Ishikawa (cell line): ENCODE data around the gene FHOD1.
A peak's percentile ranks its signal among the peaks of the same experiment; 100 is the strongest.

Source experiments
- CEBPB ChIP-seq: IDR thresholded peaks from 2 replicates; pipeline ENCODE4 v1.6.1; 2012
- CREB1 ChIP-seq: IDR thresholded peaks from 2 replicates; pipeline ENCODE4 v1.6.1; 2012; ENCODE audit warnings: low read depth
- EGR1 ChIP-seq: IDR thresholded peaks from 2 replicates; pipeline ENCODE4 v1.6.1; 2012
- EP300 ChIP-seq: IDR thresholded peaks from 2 replicates; pipeline ENCODE4 v1.6.1; 2012; ENCODE audit warnings: borderline replicate concordance
- FOXM1 ChIP-seq: IDR thresholded peaks from 2 replicates; pipeline ENCODE4 v1.6.1; 2012; ENCODE audit warnings: low read depth, borderline replicate concordance
- MAX ChIP-seq: IDR thresholded peaks from 2 replicates; pipeline ENCODE4 v1.6.1; 2012
- NFIC ChIP-seq: IDR thresholded peaks from 2 replicates; pipeline ENCODE4 v1.6.1; 2012
- RAD21 ChIP-seq: IDR thresholded peaks from 2 replicates; pipeline ENCODE4 v1.6.1; 2012; ENCODE audit warnings: low read depth
- TAF1 ChIP-seq: IDR thresholded peaks from 2 replicates; pipeline ENCODE4 v1.6.1; 2012; ENCODE audit warnings: low read depth, mild to moderate bottlenecking
- TCF12 ChIP-seq: IDR thresholded peaks from 2 replicates; pipeline ENCODE4 v1.6.1; 2012; ENCODE audit warnings: low read depth
- TEAD4 ChIP-seq: IDR thresholded peaks from 2 replicates; pipeline ENCODE4 v1.6.1; 2012
- YY1 ChIP-seq: IDR thresholded peaks from 2 replicates; pipeline ENCODE4 v1.6.1; 2012; ENCODE audit warnings: low read depth
- ZBTB7A ChIP-seq: IDR thresholded peaks from 2 replicates; pipeline ENCODE4 v1.6.1; 2012; ENCODE audit warnings: low read depth
- TF ChIP-seq, protein P1 (sequence below): IDR thresholded peaks from 2 replicates; pipeline ENCODE4 v1.6.1; 2012
- TF ChIP-seq, protein P2 (sequence below): IDR thresholded peaks from 2 replicates; pipeline ENCODE4 v1.6.1; 2012; ENCODE audit warnings: low read depth, mild to moderate bottlenecking

Gene FHOD1

DNA sequence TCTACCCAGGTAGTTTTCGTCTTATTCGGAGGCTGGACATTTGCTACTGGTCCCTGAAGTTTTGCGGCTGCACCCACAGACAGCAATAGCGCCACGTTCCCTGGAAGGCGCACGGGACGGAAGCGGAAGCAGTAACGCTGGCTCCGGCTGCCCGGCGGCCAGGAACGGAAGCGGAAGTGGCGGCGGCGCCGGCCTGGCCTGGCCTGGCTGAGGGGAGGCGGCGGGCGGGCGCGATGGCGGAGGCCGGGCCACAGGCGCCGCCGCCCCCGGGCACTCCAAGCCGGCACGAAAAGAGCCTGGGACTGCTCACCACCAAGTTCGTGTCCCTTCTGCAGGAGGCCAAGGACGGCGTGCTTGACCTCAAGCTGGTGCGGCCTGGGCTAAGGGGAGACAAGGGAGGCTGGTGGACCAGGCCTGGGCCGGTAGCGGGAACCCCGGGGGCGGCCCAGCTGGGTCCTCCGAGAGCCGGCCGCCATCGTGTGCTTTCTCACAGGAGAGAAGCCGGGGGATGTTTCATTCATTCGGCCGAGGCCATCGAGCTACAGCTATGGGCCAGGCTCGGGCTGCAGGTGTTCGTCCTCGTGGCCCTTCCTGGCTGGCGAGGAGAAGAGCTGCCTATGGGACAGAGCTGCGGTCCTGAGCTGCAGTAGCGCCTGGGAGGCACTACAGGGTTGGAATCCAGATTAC is 55.1 kb downstream of the FHOD1 start, which contains the start of gene E2F4:
E2F4 (plus strand) TSS at position 161 of the 687 bp plus-strand sequence; CDS start at position 234, 73 bp downstream.
- TF ChIP-seq EGR1 (0 out of 2 replicates have a peak, but pooled peaks have one; percentile 9), YY1 (0 out of 2 replicates have a peak, but pooled peaks have one; percentile 55), TCF12 (peak; percentile 36; the same call in 1 of the 2 replicates), CREB1 (no peak), TAF1 (peak; percentile 41; the same call in 1 of the 2 replicates), EP300 (no peak), RAD21 (no peak)
- TF ChIP-seq, protein P1, sequence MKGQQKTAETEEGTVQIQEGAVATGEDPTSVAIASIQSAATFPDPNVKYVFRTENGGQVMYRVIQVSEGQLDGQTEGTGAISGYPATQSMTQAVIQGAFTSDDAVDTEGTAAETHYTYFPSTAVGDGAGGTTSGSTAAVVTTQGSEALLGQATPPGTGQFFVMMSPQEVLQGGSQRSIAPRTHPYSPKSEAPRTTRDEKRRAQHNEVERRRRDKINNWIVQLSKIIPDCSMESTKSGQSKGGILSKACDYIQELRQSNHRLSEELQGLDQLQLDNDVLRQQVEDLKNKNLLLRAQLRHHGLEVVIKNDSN: peak; percentile 50

GRCh38 chr16:67191411-67191994 is 55.8 kb downstream of the FHOD1 start:
- no peak for TF ChIP-seq MAX
- no peak for TF ChIP-seq CEBPB

DNA sequence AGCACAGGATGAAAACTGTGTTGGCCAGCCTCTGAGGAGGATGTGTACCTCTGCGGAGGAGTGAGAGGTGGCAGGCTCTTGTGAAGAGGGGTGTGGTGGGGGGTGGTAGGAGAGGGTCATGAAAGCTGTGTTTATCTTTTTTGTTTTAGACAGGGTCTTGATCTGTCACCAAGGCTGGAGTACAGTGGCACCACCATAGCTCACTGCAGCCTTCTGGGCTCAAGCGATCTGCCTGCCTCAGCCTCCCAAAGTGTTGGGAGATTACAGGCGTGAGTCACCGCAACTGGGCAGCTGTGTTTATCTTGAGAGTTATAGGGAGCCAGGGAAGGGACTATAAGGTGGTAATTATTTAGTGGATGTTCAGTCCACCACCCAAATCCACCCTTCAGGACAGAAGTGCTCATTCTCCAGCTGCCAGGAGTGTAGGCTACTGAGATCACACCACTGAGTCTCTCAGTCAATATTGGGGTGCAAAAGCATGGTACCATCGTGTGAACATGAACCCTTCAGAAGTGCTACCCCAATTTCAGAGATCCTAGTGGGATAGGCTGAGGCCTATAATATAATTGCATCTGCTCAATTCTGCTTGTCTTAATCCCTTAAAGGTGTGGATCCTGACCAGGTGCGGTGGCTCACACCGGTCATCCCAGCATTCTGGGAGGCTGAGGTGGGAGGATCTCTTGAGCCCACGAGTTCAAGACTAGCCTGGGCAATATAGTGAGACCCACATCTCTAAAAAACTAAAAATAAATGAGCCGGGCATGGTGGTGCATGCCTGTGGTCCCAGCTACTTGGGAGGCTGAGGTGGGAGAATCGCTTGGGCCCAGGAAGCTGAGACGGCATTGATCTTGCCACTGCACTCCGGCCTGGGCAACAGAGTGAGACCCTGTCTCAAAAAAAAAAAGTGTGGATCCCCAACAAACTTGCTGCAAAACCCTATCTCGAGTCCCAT is 56.6 kb downstream of the FHOD1 start:
- TF ChIP-seq ZBTB7A (no peak), CREB1 (no peak), TCF12 (no peak), EGR1 (no peak), TAF1 (no peak), CEBPB (no peak), NFIC (no peak), MAX (no peak), YY1 (no peak), FOXM1 (no peak), RAD21 (no peak), TEAD4 (no peak), EP300 (no peak)
- TF ChIP-seq, protein P2, sequence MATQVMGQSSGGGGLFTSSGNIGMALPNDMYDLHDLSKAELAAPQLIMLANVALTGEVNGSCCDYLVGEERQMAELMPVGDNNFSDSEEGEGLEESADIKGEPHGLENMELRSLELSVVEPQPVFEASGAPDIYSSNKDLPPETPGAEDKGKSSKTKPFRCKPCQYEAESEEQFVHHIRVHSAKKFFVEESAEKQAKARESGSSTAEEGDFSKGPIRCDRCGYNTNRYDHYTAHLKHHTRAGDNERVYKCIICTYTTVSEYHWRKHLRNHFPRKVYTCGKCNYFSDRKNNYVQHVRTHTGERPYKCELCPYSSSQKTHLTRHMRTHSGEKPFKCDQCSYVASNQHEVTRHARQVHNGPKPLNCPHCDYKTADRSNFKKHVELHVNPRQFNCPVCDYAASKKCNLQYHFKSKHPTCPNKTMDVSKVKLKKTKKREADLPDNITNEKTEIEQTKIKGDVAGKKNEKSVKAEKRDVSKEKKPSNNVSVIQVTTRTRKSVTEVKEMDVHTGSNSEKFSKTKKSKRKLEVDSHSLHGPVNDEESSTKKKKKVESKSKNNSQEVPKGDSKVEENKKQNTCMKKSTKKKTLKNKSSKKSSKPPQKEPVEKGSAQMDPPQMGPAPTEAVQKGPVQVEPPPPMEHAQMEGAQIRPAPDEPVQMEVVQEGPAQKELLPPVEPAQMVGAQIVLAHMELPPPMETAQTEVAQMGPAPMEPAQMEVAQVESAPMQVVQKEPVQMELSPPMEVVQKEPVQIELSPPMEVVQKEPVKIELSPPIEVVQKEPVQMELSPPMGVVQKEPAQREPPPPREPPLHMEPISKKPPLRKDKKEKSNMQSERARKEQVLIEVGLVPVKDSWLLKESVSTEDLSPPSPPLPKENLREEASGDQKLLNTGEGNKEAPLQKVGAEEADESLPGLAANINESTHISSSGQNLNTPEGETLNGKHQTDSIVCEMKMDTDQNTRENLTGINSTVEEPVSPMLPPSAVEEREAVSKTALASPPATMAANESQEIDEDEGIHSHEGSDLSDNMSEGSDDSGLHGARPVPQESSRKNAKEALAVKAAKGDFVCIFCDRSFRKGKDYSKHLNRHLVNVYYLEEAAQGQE: no peak
- TF ChIP-seq, protein P1: no peak

GRCh38 chr16:67190041-67190440 is 57.2 kb downstream of the FHOD1 start, which contains the start of gene EXOC3L1:
EXOC3L1 (minus strand) TSS chr16:67190136; CDS start chr16:67189676, 460 bp downstream.
- TF ChIP-seq TEAD4 (no peak), MAX (no peak), EP300 (no peak), FOXM1 (no peak), CEBPB (no peak), NFIC (no peak), TCF12 (no peak), EGR1 (no peak), ZBTB7A (no peak), CREB1 (no peak), TAF1 (no peak), RAD21 (no peak), YY1 (no peak)
- TF ChIP-seq, protein P2: no peak
- TF ChIP-seq, protein P1: no peak
